ENCODE measurements around the gene AMFR. TPM values are rescaled to one million over a fixed set of nuclear protein-coding genes. Genes with fewer than 3 reads are reported as not detected.

The AMFR gene
- total RNA-seq, 2 donors from 2014 or later: 87.7 to 130 TPM

DNA sequence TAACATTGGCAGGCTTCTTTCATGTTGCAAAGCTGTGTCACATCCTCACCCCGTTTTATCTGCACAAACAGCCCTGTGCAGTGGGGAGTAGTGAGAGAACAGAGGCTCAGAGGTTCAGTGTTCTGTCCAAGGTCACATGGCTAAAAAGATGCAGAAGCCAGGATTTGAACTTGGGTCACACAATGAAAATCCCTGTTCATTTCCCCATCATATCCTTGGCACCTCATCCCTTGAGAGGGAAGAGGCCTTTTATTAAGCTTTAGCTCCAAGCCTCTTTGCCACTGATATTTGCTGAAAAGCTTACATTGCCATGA lies 106.6 kb downstream of the AMFR start:
- TF ChIP-seq, protein P1, sequence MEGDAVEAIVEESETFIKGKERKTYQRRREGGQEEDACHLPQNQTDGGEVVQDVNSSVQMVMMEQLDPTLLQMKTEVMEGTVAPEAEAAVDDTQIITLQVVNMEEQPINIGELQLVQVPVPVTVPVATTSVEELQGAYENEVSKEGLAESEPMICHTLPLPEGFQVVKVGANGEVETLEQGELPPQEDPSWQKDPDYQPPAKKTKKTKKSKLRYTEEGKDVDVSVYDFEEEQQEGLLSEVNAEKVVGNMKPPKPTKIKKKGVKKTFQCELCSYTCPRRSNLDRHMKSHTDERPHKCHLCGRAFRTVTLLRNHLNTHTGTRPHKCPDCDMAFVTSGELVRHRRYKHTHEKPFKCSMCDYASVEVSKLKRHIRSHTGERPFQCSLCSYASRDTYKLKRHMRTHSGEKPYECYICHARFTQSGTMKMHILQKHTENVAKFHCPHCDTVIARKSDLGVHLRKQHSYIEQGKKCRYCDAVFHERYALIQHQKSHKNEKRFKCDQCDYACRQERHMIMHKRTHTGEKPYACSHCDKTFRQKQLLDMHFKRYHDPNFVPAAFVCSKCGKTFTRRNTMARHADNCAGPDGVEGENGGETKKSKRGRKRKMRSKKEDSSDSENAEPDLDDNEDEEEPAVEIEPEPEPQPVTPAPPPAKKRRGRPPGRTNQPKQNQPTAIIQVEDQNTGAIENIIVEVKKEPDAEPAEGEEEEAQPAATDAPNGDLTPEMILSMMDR (IDR thresholded peaks at IDR 0.05): no peak
- no peak for TF ChIP-seq POLR2A (IDR thresholded peaks at IDR 0.05)
- WGBS, 2 donors: 65% methylated on average over 1 of the region's 1 CpG
- H3K4me3 ChIP-seq: no peak overlapping the region
- no peaks in the 10 kb centered on the region for H3K9me3 ChIP-seq
- no peak overlapping the region for H3K27ac ChIP-seq
- no peaks in the 10 kb centered on the region for H3K27me3 ChIP-seq
- H3K4me1 ChIP-seq: peaks cover 6% of the 10 kb centered on the region
- no peaks in the 10 kb centered on the region for H3K36me3 ChIP-seq (replicated peaks in 1 of 2; ENCODE audit: insufficient read depth in 1 of 2, low read depth in 2 of 2)
- ATAC-seq (no peak), DNase-seq (no peak)
- intact Hi-C loops (cut with DNase I): loop anchor here (5.0 kb wide), 2 partner anchors 371 to 611 kb away; no protein-coding TSS in a partner anchor

DNA sequence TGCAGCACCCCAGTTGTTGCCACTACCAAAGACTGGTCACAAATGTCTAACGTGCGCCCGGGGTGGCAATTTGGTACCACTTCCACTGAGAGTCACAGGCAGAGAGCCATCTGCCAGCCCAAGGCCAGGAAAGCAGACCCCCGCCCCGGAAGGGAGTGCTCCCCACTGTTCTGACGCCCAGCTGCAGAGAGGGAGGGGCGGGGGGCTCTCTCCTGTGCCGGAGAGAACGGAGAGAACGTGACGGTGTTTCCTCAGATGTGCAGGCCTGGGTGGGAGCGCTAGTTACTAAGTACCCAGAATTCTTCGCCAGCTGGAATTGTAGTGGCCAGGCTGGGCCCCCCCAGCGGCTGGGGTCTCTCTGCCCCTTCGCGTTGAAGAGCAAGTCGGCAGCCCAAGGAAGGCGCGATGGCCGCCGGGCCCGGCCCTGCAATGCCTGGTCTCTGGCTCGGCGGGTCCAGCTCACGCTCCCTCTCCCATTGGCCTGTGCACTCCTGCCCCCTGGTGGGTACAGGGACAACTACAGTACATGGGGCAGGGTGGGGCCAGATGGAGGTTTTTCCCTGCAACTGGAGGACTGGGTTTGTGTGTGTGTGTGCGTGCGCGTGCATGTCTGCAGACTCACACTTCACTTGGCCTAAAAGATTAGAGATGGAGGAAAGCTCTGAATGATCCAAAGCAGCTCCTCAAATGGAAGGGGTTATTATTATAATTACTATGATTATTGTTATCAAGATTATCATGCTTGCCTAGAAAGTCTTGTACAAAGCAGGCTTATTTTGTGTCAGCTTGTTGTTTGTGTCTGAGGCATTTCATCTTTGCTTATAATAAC lies 107.1 kb downstream of the AMFR start:
- H3K4me1 ChIP-seq: peaks cover 6% of the 10 kb centered on the region
- ATAC-seq (peak; percentile 92), DNase-seq (peak; percentile 81 to 83 (median 82))
- WGBS, 2 donors: 12 to 20% methylated on average over 5 to 27 of the region's 28 CpGs
- no peak overlapping the region for H3K4me3 ChIP-seq
- no peak for TF ChIP-seq POLR2A (IDR thresholded peaks at IDR 0.05)
- TF ChIP-seq, protein P1 (IDR thresholded peaks at IDR 0.05): peak; percentile 89 to 96 (median 90)
- intact Hi-C loops (cut with DNase I): loop anchor here (5.0 kb wide), 2 partner anchors 371 to 611 kb away; no protein-coding TSS in a partner anchor
- no peaks in the 10 kb centered on the region for H3K36me3 ChIP-seq (replicated peaks in 1 of 2; ENCODE audit: insufficient read depth in 1 of 2, low read depth in 2 of 2)
- H3K9me3 ChIP-seq: no peaks in the 10 kb centered on the region
- H3K27me3 ChIP-seq: no peaks in the 10 kb centered on the region
- H3K27ac ChIP-seq: no peak overlapping the region

DNA sequence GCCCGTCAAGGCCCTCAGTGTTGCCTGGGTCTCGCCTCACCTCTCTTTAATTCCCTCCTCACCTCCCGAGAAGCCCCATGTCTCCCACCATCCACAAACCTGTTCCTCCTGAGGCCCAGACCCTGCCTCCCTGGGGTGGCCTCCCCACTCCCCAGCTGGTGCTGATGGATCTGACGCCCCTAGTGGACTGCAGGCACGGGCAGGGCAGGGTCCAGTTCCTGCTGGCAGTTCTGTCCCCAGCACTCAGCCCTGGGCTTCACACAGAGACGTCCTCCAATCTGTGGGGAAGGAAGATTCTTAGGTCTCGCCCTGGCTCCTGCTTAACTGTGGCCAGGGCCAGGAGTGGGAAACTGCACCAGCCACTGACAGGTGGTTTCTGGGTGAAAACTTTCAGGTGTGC lies 108.8 kb downstream of the AMFR start:
- DNase-seq (no peak), ATAC-seq (no peak)
- no peak overlapping the region for H3K4me3 ChIP-seq
- H3K27ac ChIP-seq: no peak overlapping the region
- intact Hi-C loops (cut with DNase I): loop anchor here (5.0 kb wide), 2 partner anchors 369 to 609 kb away; no protein-coding TSS in a partner anchor
- TF ChIP-seq POLR2A (IDR thresholded peaks at IDR 0.05): no peak
- TF ChIP-seq, protein P1 (IDR thresholded peaks at IDR 0.05): no peak
- H3K4me1 ChIP-seq: peaks cover 6% of the 10 kb centered on the region
- H3K27me3 ChIP-seq: no peaks in the 10 kb centered on the region
- no peaks in the 10 kb centered on the region for H3K36me3 ChIP-seq (replicated peaks in 1 of 2; ENCODE audit: insufficient read depth in 1 of 2, low read depth in 2 of 2)
- 65 to 78% methylated on average over 7 of the region's 7 CpGs for WGBS, 2 donors
- H3K9me3 ChIP-seq: no peaks in the 10 kb centered on the region

DNA sequence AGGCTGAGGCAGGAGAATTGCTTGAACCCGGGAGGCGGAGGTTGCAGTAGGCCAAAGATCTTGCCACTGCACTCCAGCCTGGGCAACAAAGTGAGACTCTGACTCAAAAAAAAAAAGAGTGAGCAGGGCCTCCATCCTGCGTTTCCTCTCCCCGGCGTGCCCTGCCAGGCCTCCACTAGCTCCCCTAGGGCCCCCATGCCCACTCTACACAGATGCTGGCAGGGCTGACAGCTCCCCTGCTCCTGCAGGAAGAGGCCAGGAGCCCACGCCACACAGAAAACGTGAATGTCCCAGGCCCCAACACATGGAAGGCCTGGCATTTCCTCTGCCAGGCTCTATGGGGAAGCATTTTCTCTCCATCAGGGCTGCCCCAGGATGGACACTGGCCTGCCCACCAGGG lies 109.4 kb downstream of the AMFR start:
- TF ChIP-seq, protein P1 (IDR thresholded peaks at IDR 0.05): no peak
- TF ChIP-seq POLR2A (IDR thresholded peaks at IDR 0.05): no peak
- WGBS, 2 donors: 73 to 90% methylated on average over 3 to 7 of the region's 7 CpGs
- Histone ChIP-seq H3K36me3 (replicated peaks in 1 of 2; ENCODE audit: insufficient read depth in 1 of 2, low read depth in 2 of 2) (no peaks in the 10 kb centered on the region), H3K27ac (no peak overlapping the region), H3K4me1 (peaks cover 6% of the 10 kb centered on the region), H3K4me3 (no peak overlapping the region), H3K9me3 (no peaks in the 10 kb centered on the region), H3K27me3 (no peaks in the 10 kb centered on the region)
- ATAC-seq (no peak), DNase-seq (no peak)
- intact Hi-C loops (cut with DNase I): loop anchor here (5.0 kb wide), 2 partner anchors 369 to 609 kb away; no protein-coding TSS in a partner anchor
